Ascending aorta (tissue), 2 donors: Measurements from ENCODE around the gene TRMT61B. TPM values are rescaled to one million over a fixed set of nuclear protein-coding genes. Genes with fewer than 3 reads are reported as not detected.

ENCODE experiments used
- DNase-seq, 2 donors: peaks; one replicate each; pipeline ENCODE4 v3.0.0-alpha.2; 2019; ENCODE audit warnings: low spot score in 2 of 2
- H3K27ac ChIP-seq, 2 donors: fragments of 200-600 bp; sonication (generic); one replicate each; pipeline ENCODE4 v1.5.1; 2016 to 2017; ENCODE audit warnings: mild to moderate bottlenecking in 1 of 2
- H3K27me3 ChIP-seq: fragments of 200-600 bp; sonication (generic); one replicate; pipeline ENCODE4 v1.5.1; 2017
- H3K36me3 ChIP-seq, 2 donors: fragments of 200-600 bp; sonication (generic); one replicate each; pipeline ENCODE4 v1.5.1; 2016
- H3K4me1 ChIP-seq, 2 donors: fragments of 200-600 bp; sonication (generic); one replicate each; pipeline ENCODE4 v1.5.1; 2016 to 2017; ENCODE audit warnings: mild to moderate bottlenecking in 1 of 2
- H3K4me3 ChIP-seq, 2 donors: fragments of 200-600 bp; sonication (generic); one replicate each; pipeline ENCODE4 v1.5.1; 2016 to 2017; ENCODE audit warnings: mild to moderate bottlenecking in 1 of 2
- H3K9me3 ChIP-seq, 2 donors: fragments of 200-600 bp; sonication (generic); one replicate each; pipeline ENCODE4 v1.5.1; 2016
- intact Hi-C: fragments of 100-400 bp; cut with DNase I; formaldehyde crosslinking; loops from one replicate; pipeline ENCODE4 v1.15.1; 2023
- total RNA-seq: library from RNA; depleted of rRNA; stranded (reverse); fragments of >200 nt; gene quantifications from one replicate; pipeline ENCODE4 v1.1.0, GENCODE V29; 2016
- TF ChIP-seq, protein P1 (sequence below), 3 experiments: fragments of 200-600 bp in 2 of 3; fragments of 450-650 bp in 1 of 3; sonication (generic) in 2 of 3; IDR thresholded peaks; one replicate each; pipeline ENCODE4 v1.5.1; 2016 to 2019; ENCODE audit warnings: antibody characterized with exemption in 3 of 3, mild to moderate bottlenecking in 1 of 3, moderate library complexity in 1 of 3

TRMT61B gene
- total RNA-seq, 1 donor from 2014 or later: not detected

DNA sequence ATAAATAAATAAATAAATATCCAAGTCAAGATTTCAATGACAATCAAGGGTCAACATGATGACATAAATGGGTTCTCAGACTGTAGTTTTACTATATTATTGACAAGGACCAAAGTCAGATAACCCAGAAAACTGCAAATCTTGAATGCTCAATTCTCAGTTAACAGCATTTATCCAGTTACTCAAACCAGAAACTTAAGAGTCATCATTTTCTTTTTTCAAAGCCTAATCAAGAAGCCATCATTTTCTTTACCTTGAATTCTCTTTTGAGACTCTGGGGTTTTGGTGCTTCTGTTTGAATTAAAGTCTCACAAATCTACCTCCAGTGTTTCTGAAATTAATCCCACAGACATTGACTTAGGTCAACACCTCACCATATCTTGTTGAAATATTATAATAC lies 14.1 kb downstream of the TRMT61B start:
- no peak for DNase-seq
- Histone ChIP-seq H3K27ac (no peak overlapping the region), H3K4me3 (no peak overlapping the region), H3K27me3 (no peaks in the 10 kb centered on the region), H3K36me3 (peaks cover 5 to 12% of the 10 kb centered on the region in 2 donors), H3K4me1 (no peaks in the 10 kb centered on the region), H3K9me3 (no peaks in the 10 kb centered on the region)
- intact Hi-C loops: no loop called here
- TF ChIP-seq, protein P1, sequence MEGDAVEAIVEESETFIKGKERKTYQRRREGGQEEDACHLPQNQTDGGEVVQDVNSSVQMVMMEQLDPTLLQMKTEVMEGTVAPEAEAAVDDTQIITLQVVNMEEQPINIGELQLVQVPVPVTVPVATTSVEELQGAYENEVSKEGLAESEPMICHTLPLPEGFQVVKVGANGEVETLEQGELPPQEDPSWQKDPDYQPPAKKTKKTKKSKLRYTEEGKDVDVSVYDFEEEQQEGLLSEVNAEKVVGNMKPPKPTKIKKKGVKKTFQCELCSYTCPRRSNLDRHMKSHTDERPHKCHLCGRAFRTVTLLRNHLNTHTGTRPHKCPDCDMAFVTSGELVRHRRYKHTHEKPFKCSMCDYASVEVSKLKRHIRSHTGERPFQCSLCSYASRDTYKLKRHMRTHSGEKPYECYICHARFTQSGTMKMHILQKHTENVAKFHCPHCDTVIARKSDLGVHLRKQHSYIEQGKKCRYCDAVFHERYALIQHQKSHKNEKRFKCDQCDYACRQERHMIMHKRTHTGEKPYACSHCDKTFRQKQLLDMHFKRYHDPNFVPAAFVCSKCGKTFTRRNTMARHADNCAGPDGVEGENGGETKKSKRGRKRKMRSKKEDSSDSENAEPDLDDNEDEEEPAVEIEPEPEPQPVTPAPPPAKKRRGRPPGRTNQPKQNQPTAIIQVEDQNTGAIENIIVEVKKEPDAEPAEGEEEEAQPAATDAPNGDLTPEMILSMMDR (IDR thresholded peaks at IDR 0.05): no peak

GRCh38 chr2:28855193-28855592 lies 14.9 kb downstream of the TRMT61B start:
- no peak for DNase-seq
- no peak overlapping the region for H3K27ac ChIP-seq
- H3K27me3 ChIP-seq: no peaks in the 10 kb centered on the region
- H3K9me3 ChIP-seq: no peaks in the 10 kb centered on the region
- intact Hi-C loops: no loop called here
- H3K4me1 ChIP-seq: no peaks in the 10 kb centered on the region
- peaks cover 4 to 12% of the 10 kb centered on the region in 2 donors for H3K36me3 ChIP-seq
- no peak overlapping the region for H3K4me3 ChIP-seq
- TF ChIP-seq, protein P1 (IDR thresholded peaks at IDR 0.05): no peak

DNA sequence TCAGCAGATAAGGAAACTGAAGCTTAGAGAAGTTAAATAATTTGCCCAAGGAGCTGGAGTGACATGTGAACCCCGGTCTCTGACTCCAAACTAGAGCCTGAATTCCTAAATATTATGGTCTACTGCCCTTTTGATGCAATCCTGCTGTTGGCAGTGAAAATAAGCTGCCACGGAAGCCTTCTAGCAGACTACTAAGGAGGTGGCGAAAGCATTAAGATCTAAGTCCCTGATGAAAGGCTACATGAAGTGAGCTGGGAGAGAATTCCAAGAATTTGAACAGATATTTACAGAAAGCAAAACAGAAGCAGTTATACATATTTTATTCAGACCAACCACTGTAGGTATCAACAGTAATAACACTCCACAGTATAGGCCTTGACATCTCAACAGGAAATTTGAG lies 28.1 kb downstream of the TRMT61B start:
- TF ChIP-seq, protein P1 (IDR thresholded peaks at IDR 0.05): no peak
- H3K36me3 ChIP-seq: no peaks in the 10 kb centered on the region

GRCh38 chr2:28838971-28839370 lies 31.1 kb downstream of the TRMT61B start:
- intact Hi-C loops: loop anchor here (10.0 kb wide), 1 partner anchor 356 kb away; no protein-coding TSS in a partner anchor
- TF ChIP-seq, protein P1 (IDR thresholded peaks at IDR 0.05): no peak

More for the DNA sequence above, 28.1 kb downstream of the TRMT61B start:
- H3K4me1 ChIP-seq: no peaks in the 10 kb centered on the region
- H3K9me3 ChIP-seq: no peaks in the 10 kb centered on the region
- H3K27me3 ChIP-seq: no peaks in the 10 kb centered on the region
- intact Hi-C loops: no loop called here
- DNase-seq: no peak
- no peak overlapping the region for H3K27ac ChIP-seq
- H3K4me3 ChIP-seq: no peak overlapping the region

DNA sequence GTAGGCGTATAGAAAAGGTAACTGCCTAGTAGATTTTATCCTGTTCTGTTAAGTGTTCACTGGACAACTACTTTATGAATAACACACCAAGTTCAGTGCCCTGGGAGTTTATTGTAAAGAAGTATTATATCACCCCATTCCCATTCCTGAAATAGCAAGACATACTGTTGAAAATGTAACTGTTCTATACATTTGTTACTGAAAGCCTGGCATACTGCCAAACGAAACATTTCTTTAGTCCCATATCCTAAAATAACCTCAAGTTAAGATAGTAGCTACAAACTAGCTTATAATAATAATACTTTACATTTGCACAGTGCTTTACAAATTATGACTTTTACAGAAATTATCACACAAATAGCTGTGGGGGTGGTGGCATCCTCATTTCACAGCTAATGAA lies 34.3 kb downstream of the TRMT61B start:
- TF ChIP-seq, protein P1 (IDR thresholded peaks at IDR 0.05): no peak
- intact Hi-C loops: loop anchor here (10.0 kb wide), 1 partner anchor 359 kb away; no protein-coding TSS in a partner anchor
- Histone ChIP-seq H3K9me3 (no peaks in the 10 kb centered on the region), H3K4me3 (no peak overlapping the region), H3K36me3 (no peaks in the 10 kb centered on the region), H3K4me1 (no peaks in the 10 kb centered on the region), H3K27me3 (no peaks in the 10 kb centered on the region), H3K27ac (no peak overlapping the region)
- DNase-seq: no peak

More at GRCh38 chr2:28838971-28839370, 31.1 kb downstream of the TRMT61B start:
- no peak overlapping the region for H3K4me3 ChIP-seq
- no peaks in the 10 kb centered on the region for H3K36me3 ChIP-seq
- H3K27me3 ChIP-seq: no peaks in the 10 kb centered on the region
- H3K4me1 ChIP-seq: no peaks in the 10 kb centered on the region
- H3K9me3 ChIP-seq: no peaks in the 10 kb centered on the region
- no peak overlapping the region for H3K27ac ChIP-seq
- DNase-seq: no peak
